ENCODE data around the gene CPZ.

CPZ gene

DNA sequence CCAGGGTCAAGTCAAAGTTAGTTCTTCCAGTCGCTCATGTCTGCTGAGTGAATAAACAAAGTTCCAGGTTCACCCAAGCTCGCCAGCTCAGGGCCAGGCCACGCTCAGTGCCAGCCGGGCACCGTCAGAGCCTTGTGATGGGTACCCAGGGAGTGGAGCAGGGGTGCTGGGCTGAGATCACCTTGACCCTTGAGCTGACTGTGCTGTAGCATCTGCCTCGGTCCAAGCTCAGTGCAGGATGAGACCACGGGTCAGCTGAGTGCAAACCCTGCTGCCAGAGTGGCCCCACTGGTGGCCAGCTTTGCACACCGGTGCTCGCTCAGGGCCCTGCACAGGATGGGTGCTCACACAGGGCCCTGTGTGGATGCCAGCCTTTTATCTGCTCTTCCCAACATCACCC is 4.3 kb downstream of the CPZ start:
- DNase-seq: no peak

DNA sequence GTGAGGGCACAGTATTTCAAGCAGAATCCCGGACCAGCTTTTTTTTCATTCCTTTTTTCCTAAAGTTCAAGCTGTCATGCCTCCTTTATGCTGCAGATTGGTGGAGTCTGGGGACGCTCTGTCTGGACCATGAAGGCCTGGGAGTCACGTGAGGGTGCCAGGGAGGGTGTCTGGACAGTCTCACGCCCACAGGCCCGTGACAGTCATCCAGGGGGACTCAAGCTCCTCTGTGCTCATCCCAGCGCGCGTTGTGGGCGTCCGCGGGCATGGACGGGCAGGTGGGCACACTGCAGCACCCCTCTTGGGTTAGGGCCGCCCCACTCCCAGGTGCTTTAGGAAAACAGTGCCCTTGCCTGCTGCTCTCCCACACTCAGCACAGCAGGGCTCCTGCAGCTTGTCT is 4.8 kb downstream of the CPZ start:
- DNase-seq: no peak

GRCh38 chr4:8597791-8598190 is 5.2 kb downstream of the CPZ start:
- DNase-seq: no peak

GRCh38 chr4:8598391-8599090 is 6.0 kb downstream of the CPZ start:
- no peak for DNase-seq

- DNase-seq: no peak
Measured at GRCh38 chr4:8599091-8599460, 6.5 kb downstream of the CPZ start.

DNA sequence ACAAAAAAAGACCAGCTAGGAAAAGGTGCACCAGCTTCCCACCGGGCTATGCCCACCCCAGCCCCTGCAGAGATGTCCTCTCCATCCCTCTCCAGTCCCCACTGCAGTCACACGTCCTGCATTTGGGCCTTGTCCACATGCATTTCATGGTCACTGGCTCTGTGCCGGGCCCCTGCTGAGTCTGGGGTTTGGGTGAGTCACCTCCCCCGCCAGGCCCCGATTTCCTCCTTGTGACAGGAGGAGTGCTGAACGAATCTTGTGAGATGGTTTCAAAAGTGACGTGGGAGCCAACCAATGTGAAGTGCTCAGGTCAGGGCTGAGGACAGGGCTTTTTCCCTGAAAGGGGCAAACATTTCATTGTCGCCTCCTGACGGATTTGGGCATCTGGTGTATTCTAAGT is 7.1 kb downstream of the CPZ start:
- DNase-seq: no peak

GRCh38 chr4:8600266-8600665 is 7.7 kb downstream of the CPZ start:
- DNase-seq: no peak

DNA sequence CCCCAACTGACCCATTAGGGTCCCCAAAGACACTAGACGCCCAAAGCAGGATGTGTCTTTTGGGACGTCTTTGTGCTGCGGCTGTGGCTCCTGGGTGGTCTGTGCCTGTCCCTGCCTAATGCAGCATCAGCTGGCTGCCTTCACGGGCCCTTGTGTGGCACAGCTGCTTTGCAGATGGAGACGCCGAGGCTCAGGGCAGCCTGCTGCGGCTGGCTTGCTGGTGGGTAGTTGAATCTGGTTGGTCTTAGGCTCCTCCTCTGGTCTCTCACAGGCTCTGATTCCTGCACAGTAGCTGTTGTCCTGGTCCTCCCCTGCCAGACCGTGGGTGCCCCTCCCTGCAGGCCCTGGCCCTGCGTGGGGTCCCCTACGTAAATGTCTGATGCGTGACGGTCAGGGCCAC is 8.1 kb downstream of the CPZ start:
- no peak for DNase-seq

DNA sequence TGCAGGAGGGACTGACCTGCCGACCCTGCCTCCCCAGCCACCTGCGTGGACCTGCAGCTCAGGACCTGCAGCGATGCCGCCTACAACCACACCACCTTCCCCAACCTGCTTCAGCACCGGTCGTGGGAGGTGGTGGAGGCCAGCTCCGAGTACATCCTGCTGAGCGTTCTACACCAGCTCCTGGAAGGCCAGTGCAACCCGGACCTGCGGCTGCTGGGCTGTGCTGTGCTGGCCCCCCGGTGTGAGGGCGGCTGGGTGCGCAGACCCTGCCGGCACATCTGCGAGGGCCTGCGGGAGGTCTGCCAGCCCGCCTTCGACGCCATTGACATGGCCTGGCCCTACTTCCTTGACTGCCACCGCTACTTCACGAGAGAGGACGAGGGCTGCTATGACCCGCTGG is 8.5 kb downstream of the CPZ start:
- no peak for DNase-seq

DNA sequence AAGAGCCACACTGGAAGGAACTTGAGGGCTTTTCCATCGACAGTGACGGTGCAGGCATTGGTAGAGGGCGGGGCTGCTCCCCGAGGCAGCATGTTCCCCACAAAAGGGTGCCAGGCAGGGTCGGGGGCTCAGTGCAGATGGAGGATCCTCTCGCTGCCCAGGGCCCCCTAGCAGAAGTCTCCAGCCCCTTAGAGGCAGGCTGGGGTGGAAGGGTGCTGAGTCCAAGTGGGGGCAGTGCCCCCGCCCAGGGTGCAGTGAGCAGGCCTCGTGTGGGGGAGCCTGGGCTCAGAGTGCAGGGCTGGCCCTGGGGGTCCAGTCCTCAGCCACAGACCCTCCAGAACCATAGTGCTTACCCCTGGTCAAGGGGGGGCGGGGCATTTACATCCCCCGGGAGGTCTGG is 9.0 kb downstream of the CPZ start:
- no peak for DNase-seq

- no peak for DNase-seq
Measured at GRCh38 chr4:8602686-8603430, 10.3 kb downstream of the CPZ start.

- DNase-seq: no peak
Measured at GRCh38 chr4:8603931-8604330, 11.4 kb downstream of the CPZ start.

GRCh38 chr4:8605289-8605688 is 12.7 kb downstream of the CPZ start:
- DNase-seq: no peak

DNA sequence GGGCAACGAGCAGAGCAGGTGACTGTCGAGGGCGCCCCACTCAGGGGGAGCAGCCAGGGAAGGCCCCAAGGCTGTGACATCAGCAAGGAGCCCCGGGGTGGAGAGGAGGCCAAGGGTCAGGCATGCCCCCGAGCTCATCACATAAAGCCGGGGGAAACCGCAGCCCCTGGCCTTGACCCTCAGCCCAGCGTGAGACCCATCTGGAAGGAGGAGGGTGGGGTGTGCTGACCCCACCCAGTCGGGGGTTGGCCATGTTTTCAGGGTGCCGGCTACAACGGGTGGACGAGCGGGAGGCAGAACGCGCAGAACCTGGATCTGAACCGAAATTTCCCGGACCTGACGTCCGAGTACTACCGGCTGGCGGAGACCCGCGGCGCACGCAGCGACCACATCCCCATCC is 13.9 kb downstream of the CPZ start:
- no peak for DNase-seq

DNA sequence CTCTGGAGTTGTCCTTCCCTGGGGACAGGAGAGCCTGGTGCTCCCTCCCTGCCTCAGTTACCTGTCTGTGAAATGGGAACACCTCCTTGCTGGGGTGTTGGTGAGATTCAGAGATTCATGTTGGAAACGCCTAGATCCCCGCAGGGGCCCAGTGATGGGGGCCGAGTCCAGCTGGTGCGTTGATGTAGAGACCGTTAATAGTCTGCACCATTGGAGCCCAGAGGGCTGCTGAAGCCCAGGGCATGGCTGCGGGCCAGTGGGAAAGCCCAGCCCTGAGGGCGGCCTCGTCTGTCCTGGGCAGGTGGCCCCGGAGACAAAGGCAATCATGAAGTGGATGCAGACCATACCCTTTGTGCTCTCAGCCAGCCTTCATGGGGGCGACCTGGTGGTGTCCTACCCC is 14.4 kb downstream of the CPZ start:
- no peak for DNase-seq

DNA sequence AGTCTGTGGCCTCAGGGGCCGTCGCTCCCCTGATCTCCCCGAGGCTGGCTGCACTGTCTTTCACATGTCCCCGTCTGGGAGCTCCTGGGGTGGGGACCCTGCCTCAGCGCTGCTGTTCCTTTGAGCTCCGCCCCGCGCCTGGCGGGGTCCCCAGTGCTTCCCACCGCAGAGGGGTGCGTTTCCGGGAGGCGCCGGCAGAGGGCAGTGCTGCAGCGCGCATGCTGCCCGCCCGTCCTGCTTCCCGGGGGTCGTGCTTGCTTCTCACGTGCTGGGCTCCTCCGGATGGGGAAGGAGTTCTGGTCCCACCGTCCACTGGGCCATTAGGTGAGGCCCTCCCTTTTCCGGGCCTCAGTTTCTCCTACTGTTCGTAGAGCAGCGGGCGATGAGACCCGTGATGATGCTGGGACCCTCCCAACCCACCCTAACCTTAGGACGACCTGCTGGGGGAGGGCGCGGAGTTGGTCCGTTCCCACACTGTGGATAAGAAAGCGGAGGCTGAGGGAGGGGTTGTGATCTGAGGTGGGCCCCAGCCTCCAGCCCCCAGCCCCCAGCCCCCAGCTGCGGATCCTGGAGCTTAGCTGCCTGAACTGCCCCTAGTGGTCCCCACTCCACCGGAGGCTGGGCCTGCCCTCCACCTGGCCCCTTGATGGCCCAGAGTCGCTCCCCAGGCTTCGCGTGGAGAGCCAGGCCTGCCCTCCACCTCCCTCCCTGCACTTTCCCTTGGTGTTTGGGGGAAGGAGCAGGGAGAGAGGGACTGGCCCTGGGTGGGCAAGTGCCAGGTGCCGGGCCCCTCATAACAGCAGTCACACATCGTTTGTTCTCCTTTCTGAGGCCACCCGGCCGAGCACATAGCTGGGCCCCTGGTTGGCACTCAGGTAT is 15.3 kb downstream of the CPZ start:
- no peak for DNase-seq

DNA sequence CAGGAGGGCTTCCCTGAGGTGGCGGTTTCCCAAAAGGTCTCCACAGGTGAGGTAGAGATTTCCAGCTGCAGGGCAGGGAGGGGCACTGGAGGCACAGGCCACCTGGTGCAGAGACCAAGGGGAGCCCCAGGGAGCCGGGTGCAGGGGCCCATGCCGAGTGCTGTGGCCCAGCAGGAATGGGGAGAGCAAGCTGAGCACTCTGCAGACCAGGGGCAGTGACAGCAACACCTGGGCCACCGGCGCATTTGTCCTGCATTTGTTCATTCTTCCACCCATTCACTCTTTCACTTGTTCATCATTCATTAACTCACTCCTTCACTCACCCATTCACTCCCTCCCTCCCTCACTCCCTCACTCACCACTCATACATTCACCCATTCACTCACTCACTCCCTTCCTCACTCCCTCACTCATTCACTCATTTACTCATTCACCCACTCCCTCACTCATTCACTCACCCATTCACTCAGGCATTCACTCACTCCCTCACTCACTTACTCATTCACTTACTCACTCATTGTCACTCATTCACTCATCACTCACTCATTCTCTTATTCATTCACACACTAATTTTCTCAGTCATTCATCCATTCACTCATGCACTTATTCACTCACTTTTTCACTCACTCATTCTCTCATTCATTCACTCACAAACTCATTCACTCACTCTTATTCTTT is 16.3 kb downstream of the CPZ start:
- DNase-seq: no peak

DNA sequence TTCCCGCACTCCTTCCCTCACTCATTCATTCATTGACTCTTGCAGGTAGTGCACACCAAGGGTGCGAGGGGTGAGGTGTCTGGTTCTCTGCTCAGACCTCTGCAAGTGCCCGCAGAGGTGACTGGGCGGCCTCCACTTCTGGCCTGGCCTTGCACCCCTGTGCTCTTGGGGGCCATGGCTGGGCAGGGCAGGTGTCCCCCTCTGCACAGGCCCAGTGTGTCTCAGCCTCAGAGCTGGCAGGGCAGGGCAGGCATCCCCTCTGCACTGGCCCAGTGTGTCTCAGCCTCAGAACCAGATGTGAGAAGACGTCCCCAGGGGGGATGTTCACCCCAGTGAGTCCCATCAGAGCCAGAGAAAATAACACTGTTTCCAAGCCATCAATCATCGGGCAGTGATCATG is 16.8 kb downstream of the CPZ start:
- DNase-seq: no peak

DNA sequence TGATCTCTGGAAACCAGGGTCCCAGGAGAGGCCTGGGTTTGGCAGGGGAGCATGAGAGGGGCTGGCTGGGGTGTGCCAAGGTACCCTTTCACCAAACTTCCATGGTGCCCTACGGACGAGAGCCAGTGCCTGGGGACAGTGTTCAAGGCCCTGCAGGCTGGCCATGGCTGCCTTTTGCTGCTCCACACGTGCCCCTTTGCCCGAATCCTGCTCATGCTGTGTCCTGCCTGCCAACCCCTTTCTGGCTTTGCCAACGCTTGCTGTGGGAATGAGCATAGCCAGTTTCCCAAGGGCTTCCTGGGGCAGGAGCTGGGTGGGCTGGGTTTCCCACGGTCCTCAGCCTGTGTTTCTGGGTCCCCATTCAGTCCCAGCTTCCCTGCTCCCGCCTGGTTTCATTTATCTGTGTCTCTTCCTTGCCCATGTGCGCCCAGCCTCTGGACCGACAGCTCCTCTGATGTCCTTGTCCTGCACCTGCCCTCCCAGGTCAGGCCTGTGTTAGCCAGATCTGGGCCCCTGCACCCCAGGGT is 17.3 kb downstream of the CPZ start:
- DNase-seq: no peak

DNA sequence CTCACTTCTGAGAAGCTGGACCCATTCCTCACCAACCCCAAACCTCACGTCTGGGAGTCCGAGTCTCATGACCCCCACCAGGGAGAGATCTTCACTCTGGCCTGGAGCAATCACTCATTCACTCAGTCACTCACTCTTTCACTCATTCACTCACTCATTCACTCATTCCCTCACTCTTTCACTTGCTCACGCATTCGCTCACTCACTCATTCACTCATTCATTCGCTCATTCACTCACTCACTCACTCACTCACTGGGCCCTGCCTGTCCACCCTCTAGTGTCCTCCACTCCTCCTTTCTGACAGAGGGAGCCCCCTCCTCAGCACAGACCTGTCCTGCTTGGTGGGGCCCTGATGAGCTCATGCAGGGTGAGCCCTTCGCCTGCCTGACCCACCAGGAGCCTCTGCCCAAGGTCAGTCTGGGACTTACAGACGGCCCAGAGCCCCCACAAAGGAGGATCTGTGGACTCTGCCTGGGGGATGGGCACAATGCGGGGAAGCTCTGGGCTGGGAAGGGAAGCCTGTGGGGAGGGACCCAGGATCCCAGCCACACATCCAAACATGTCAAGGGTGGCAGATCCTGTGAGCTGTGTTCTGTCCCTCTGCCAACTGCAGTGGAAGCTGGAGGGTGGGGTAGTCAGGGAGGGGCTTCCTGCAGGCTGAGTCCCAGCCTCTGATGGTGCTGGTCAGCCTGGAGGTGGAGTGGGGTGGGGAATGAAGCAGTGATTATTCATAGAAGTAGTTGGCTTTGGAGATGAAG is 18.5 kb downstream of the CPZ start:
- DNase-seq: no peak

- DNase-seq: no peak
Measured at GRCh38 chr4:8612646-8613045, 20.1 kb downstream of the CPZ start.
